Activated T-cell treated with anti-CD3 and anti-CD28 coated beads for 24 hours (primary cell): ENCODE measurements around the gene NPC1.

ENCODE experiments used
- DNase-seq: peaks from one replicate; pipeline ENCODE4 v3.0.0-alpha.2; 2020; ENCODE audit warnings: low read depth

NPC1 gene

GRCh38 chr18:23487738-23488570, 98.4 kb downstream of the NPC1 start:
- peak; percentile 34 for DNase-seq

- DNase-seq: no peak
Measured at GRCh38 chr18:23485386-23485785, 100.9 kb downstream of the NPC1 start.

GRCh38 chr18:23484561-23485182, 101.6 kb downstream of the NPC1 start:
- no peak for DNase-seq
